Activated CD8-positive, alpha-beta memory T cell treated with anti-CD3 and anti-CD28 coated beads, Interleukin-2, amount 50 U/mL, for 1 hour (primary cell): ENCODE data around the gene TERT.

Experiments used
- DNase-seq: peaks from one replicate; pipeline ENCODE4 v3.0.0-alpha.2; 2020; ENCODE audit errors: extremely low read depth

The TERT gene

GRCh38 chr5:1219098-1219767, 75.6 kb downstream of the TERT start:
- DNase-seq, result no peak

GRCh38 chr5:1218351-1219080, 76.4 kb downstream of the TERT start:
- DNase-seq, result no peak

GRCh38 chr5:1217596-1218206, 77.2 kb downstream of the TERT start:
- DNase-seq, result no peak

DNA sequence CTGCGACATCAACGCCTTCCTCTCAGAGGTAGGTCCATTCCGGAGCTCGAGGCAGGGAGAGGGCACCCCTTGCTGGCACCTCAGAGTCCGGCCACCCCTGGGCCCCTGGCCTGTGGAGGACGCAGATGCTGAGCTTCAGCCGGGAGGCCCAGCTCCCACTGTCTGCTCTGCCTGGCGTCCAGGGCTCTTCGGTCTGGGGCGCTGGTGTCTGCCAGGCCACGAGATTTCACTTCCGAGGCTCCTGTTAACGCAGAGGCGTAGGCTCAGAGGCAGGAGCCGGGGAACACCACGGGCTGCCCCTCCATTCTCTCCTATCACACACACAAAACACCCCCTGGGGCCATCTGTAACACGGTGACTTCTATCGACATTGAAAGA, 78.0 kb downstream of the TERT start:
- no peak for DNase-seq

- no peak for DNase-seq
Measured at GRCh38 chr5:1216211-1216917, 78.5 kb downstream of the TERT start.

DNA sequence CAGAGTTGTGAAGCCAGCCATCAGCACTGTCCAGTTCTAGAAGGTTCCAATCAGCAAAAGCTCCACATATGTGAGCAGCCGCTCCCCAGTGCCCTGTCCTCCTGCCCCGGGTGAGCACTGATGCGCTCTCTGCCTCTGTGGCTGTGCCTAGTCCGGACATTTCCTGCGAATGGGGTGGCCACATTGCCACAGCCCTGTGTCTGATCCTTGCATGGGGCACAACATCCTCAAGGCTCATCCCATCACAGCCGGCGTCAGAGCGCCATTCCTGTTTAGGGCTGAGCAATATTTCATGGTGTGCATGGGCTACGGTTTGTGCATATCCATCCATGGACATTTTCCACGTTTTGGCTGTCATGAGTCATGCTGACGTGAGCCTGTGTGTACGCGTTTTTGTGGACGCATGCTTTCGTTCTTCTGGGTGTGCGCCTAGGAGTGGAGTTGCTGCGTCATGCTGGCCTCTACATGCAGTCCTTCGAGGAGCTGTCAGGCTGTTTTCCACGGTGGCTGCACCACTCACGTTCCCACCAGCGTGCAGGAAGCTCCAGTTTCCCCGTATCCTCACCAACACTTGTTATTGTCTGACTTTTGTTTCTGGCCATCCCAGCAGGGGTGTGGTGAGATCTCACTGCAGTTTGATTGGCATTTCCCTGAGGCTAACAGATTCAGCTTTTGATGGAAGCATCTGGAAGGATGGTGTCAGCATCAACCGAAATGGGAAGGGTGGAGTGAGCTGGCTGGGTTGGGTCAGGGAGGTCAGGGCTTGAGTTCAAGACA, 79.4 kb downstream of the TERT start:
- DNase-seq, result no peak

DNA sequence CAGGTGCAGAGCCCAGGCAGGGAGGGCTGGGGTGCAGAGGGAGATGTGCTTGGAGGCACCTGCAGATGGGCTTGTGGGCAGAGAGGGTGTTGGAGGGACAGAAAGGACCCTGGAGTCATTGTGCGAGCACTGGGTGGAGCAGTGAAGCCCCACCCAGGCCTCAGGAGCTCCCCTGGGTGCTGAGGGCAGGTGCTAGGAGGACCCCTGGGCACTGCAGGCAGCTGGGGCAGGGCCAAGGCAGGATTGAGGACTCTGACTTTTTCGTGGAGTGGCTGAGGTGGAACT, 80.0 kb downstream of the TERT start:
- no peak for DNase-seq

DNA sequence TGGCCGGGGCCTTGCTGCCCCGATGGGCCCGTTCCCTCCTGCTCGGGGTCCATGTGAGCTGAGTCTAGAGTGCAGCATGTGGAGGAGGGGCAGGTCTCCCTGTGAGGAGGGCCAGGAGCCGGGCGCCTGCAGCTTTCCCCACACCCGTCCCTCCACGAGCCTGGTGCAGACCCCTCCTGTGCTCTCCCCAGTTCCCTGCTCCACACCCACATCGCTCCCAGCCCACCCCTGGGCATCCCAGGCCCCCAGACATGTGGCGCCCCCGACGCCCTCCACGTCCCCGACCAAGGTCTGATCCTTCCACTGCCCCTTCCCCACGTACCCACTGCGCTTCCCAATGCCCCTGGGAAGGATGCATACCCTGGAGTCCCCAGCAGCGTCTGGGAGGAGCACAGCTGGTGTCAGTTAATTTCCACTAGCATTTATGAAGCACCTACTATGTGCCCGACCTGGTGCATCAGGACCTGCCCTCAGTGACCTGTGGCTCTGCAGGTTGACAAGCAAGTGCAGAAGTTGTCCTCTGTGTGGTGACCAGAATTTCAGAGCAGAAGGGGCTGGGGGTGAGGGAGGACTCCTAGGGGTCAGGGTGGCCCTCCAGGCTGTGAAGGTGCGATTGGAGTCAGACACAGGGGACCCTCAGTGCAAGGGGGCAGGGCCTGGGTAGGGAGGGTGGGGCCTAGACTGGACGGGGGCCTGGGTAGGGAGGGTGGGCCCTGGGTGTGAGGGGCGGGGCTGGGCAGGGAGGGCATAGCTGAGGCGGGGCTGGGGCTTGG, 80.5 kb downstream of the TERT start:
- no peak for DNase-seq

DNA sequence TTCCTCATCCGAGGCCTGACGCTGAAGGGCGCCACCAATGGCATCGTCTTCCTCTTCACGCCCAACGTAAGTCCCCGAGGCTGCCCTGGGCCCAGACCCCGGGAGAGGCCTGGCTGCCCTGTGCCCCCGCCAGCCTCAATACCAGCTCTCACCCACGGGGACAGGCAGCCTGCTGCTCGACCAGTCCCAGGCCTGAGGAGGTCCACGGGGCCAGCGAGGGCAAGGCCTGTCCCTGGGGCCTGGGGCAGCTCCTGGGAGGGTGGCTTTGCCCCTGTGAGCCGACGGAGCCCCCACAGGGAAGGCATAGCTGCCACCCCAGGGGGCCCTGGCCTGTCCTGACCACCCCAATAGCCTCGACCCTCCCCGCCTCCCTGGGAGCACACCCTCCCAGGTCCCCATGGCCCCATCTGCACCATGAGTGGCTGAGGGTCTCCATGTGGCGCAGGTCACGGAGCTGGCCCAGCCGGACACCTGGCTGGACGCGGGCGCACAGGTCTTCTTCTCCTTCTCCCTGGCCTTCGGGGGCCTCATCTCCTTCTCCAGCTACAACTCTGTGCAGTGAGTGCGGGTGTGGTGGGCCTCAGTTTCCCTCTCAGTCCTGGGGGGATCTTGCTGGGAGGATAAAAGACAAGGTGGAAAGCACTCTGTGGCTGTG, 81.2 kb downstream of the TERT start:
- no peak for DNase-seq

DNA sequence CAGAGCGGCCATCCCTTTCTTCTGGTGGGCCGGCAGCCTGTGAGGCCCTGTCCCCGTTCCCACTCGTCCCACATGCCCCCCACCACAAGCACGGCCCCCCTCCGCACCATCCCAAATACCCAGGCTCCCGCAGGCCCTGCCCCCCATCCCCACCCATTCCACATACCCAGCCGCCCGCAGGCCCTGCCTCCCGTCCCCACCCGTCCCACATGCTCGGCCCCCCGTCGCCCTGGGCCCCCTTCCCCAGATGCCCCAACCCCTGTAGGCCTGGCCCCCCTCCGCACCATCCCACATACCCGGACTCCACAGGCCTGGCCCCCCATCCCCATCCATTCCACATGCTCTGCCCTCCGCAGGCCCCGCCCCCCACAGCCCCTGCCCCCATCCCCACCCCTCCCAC, 82.0 kb downstream of the TERT start:
- DNase-seq, result no peak

DNA sequence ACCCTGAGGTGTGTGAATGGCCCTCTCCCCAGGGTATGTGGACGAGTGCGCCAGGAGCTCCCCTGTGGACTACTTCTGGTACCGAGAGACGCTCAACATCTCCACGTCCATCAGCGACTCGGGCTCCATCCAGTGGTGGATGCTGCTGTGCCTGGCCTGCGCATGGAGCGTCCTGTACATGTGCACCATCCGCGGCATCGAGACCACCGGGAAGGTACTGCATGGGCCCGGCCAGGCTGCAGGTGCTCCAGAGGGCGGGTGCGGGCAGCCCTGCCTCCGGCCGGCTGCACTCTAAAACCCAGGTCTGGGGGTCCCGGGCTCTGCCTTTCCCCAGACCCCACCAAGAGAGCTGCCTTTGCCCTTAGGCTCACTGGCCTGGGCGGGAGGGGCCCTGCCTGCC, 82.6 kb downstream of the TERT start:
- no peak for DNase-seq

GRCh38 chr5:1211701-1212100, 83.2 kb downstream of the TERT start:
- DNase-seq, result no peak

DNA sequence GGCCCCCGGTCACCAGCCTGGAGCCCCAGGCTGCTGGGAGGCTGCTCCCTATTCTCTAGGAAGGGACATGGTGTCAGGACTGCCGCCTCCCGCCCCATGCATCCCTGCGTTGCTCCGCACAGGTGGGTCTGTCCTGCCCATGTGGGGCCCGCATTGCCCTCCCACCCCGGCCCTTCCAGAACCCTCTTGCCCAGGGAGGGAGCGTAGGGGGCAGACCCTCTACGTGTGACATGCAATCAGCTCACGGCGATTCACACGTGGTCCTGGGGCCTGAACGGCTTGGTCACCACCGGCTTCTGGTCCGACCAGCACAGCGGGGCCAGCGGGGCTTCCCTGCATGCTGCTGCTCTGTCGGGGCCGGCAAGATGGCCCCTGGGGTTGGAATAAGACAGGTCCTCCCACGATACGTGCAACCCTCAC, 84.0 kb downstream of the TERT start:
- no peak for DNase-seq

- DNase-seq, result no peak
Measured at GRCh38 chr5:1209896-1210776, 84.7 kb downstream of the TERT start.

- no peak for DNase-seq
Measured at GRCh38 chr5:1209489-1209852, 85.4 kb downstream of the TERT start.

- no peak for DNase-seq
Measured at GRCh38 chr5:1208743-1209488, 86.0 kb downstream of the TERT start.

DNA sequence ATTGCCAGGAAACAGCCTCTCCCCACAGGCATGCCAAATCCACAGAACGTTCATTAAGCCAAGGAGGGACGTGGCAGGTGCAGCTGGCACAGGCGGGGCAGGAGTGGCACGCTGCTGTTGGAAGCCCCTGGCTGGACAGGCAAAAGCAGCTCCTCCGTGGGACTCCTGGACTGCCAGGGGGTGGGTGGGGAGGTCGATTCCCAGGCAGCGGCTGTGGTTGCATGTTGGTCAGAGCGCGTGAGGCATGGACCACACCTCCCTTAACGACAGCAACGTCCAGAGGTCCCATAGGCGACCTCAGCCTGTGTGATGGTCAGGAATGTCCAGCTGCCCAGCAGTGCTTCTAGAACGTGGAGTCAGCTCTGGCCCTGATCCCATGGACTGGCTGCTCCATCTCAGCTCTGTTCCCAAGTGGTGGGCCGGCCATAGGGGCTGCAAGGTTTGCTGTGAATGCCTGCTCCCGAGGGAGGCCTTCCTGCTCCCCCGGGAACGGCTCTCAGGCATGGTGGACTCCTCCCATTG, 86.6 kb downstream of the TERT start:
- DNase-seq, result no peak

GRCh38 chr5:1207555-1207954, 87.3 kb downstream of the TERT start:
- no peak for DNase-seq
